Progenitor cell of endocrine pancreas (in vitro differentiated cells): ENCODE results near the gene ZFX. TPM values are rescaled to one million over a fixed set of nuclear protein-coding genes. Genes with fewer than 3 reads are reported as not detected.

ENCODE experiments used
- DNase-seq: peaks from one replicate; pipeline ENCODE4 v3.0.0; 2021; ENCODE audit warnings: low spot score; ENCODE audit not compliant: unreplicated experiment
- H3K27ac Mint-ChIP-seq: 2 replicates; pipeline ENCODE4 v1.8.0; 2021; ENCODE audit warnings: mild to moderate bottlenecking, moderate library complexity, mixed read lengths
- H3K27me3 Mint-ChIP-seq: 2 replicates; pipeline ENCODE4 v1.8.0; 2021; ENCODE audit warnings: mixed read lengths
- H3K36me3 Mint-ChIP-seq: 2 replicates; pipeline ENCODE4 v1.8.0; 2022; ENCODE audit warnings: mixed read lengths; ENCODE audit not compliant: insufficient read depth
- H3K4me1 Mint-ChIP-seq: 2 replicates; pipeline ENCODE4 v1.8.0; 2021; ENCODE audit warnings: low read depth, mixed read lengths
- H3K4me3 Mint-ChIP-seq: 2 replicates; pipeline ENCODE4 v1.8.0; 2021; ENCODE audit warnings: low read depth, mild to moderate bottlenecking, moderate library complexity, mixed read lengths
- H3K9me3 Mint-ChIP-seq: 2 replicates; pipeline ENCODE4 v1.8.0; 2021; ENCODE audit warnings: low read depth, mixed read lengths
- long read RNA-seq: library from polyadenylated mRNA; unstranded; transcript quantifications from one replicate; pipeline ENCODE4 v2.0.0, GENCODE V29; 2020
- total RNA-seq: library from RNA; stranded (reverse); gene quantifications from 2 replicates; pipeline ENCODE4 v1.2.1, GENCODE V29; 2021
- TF ChIP-seq, protein P1 (sequence below): fragments of 200-600 bp; sonication (generic); IDR thresholded peaks from one replicate; pipeline ENCODE4 v1.5.0; 2021; ENCODE audit warnings: antibody characterized with exemption, mild to moderate bottlenecking; ENCODE audit not compliant: unreplicated experiment

The ZFX gene
- 113 and 116 TPM in 2 replicates for total RNA-seq
- long read RNA-seq, full-length matches to known transcripts = 13 of 185 reads
- long read RNA-seq, partial matches to known transcripts = 69 of 185 reads
- long read RNA-seq, other reads (novel, unspliced or antisense) = 103 of 185 reads

DNA sequence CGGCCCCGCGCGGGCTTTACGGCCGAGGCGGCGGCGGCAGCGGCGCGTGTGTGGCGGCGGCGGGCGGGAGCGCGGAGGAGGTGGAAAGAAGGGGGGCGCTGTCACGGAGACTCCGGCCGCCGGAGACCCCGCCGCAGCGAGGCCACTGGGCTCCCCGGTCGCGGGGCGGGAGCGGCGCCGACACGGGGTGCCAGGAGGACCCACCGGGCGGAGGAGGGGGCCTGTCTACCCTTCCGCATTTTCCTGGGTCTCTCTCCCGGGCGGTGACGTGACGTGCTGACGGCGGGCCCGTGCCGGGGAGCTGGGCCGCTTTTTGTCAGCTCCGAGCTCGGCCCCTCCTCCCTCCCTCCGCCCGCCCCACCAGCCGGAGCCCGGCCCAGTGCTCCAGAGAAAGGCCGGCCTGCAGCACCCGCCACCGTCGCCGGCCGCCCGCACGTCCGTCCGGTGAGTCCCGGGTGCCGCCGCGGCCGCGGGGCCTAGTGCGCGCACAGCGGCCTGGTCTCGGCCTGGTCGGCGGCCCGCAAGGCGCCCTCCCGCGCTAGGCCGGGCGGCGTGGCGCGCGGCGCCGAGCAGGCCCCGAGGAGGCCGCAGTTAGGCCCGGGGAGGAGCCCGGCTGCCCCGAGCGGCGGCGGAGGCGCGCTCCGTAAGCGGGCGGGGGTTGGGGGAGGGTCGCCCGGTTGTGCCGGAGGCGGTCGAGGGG is at the start of gene ZFX:
TSS of gene ZFX (plus strand) at position 379 of the 700 bp plus-strand sequence. CDS start 23,014 bp downstream, outside the sequence.
- peaks cover 66% of the 10 kb centered on the region for H3K4me1 Mint-ChIP-seq
- H3K27ac Mint-ChIP-seq = peak within 1 kb of the TSS; percentile 100
- H3K27me3 Mint-ChIP-seq = no peaks in the 10 kb centered on the region
- H3K4me3 Mint-ChIP-seq = peak within 1 kb of the TSS; percentile 87
- peaks cover 2% of the 10 kb centered on the region for H3K36me3 Mint-ChIP-seq
- TF ChIP-seq, protein P1, sequence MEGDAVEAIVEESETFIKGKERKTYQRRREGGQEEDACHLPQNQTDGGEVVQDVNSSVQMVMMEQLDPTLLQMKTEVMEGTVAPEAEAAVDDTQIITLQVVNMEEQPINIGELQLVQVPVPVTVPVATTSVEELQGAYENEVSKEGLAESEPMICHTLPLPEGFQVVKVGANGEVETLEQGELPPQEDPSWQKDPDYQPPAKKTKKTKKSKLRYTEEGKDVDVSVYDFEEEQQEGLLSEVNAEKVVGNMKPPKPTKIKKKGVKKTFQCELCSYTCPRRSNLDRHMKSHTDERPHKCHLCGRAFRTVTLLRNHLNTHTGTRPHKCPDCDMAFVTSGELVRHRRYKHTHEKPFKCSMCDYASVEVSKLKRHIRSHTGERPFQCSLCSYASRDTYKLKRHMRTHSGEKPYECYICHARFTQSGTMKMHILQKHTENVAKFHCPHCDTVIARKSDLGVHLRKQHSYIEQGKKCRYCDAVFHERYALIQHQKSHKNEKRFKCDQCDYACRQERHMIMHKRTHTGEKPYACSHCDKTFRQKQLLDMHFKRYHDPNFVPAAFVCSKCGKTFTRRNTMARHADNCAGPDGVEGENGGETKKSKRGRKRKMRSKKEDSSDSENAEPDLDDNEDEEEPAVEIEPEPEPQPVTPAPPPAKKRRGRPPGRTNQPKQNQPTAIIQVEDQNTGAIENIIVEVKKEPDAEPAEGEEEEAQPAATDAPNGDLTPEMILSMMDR = no peak
- DNase-seq = peak; percentile 56
- no peaks in the 10 kb centered on the region for H3K9me3 Mint-ChIP-seq

DNA sequence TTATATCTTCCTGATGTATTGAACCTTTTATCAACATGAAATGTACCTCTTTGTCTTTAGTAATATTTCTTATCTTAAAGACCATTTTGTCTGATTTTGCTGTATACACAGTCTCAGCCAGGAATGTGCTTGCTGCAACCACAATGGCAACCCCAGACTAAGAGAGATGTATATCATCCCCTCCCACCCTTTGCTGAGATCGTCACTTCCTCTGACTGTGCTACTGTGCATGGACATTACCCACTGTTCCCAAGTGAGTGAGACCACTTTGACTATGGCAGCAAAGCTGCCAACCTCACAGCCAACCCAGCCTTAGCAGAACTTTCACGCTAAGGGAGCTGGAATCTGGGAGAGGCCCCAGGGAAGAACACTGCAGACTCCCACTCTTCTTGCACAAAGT is 48.8 kb upstream of the ZFX start:
- H3K4me3 Mint-ChIP-seq = no peak overlapping the region
- TF ChIP-seq, protein P1 = no peak
- H3K9me3 Mint-ChIP-seq = no peaks in the 10 kb centered on the region
- DNase-seq = no peak
- H3K4me1 Mint-ChIP-seq = peaks cover 17% of the 10 kb centered on the region
- peaks cover 2% of the 10 kb centered on the region for H3K36me3 Mint-ChIP-seq
- no peaks in the 10 kb centered on the region for H3K27me3 Mint-ChIP-seq
- H3K27ac Mint-ChIP-seq = no peak overlapping the region

DNA sequence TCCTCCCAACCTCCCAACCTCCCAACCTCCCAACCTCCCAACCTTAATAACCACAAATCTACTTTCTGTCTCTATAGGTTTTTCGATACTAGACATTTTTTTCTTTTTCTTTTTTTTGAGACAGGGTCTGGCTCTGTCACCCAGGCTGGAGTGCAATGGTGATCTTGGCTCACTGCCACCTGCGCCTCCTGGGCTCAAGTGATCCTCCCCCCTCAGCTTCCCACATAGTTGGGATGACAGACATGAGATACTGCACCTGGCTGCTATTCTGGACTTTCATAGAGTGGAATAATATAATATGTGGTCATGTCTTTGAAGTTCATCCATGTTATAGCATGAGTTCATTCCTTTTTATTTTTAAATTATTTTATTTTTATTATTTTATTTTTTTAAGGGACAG is 39.5 kb upstream of the ZFX start:
- Mint-ChIP-seq H3K36me3 (peaks cover 2% of the 10 kb centered on the region), H3K4me3 (no peak overlapping the region), H3K4me1 (no peaks in the 10 kb centered on the region), H3K27ac (no peak overlapping the region), H3K9me3 (no peaks in the 10 kb centered on the region), H3K27me3 (no peaks in the 10 kb centered on the region)
- TF ChIP-seq, protein P1 = no peak
- DNase-seq = no peak

DNA sequence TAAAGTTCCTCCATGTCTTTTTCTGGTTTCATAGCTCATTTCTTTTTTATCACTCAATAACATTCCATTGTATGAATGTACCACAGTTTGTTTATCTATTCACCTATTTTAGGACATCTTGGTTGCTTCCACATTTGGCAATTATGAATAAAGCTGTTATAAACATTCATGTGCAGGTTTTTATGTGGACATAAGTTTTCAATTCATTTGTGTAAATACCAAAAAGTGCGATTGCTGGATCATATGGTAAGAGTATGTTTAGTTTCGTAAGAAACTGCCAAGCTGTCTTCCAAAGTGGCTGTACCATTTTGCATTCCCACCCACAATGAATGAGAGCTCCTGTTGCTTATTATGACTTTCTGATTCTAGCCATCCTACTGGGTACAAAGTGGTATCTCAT is 36.3 kb upstream of the ZFX start:
- no peak overlapping the region for H3K27ac Mint-ChIP-seq
- TF ChIP-seq, protein P1 = no peak
- no peaks in the 10 kb centered on the region for H3K4me1 Mint-ChIP-seq
- H3K27me3 Mint-ChIP-seq = no peaks in the 10 kb centered on the region
- H3K36me3 Mint-ChIP-seq = no peaks in the 10 kb centered on the region
- H3K9me3 Mint-ChIP-seq = no peaks in the 10 kb centered on the region
- H3K4me3 Mint-ChIP-seq = no peak overlapping the region
- no peak for DNase-seq

DNA sequence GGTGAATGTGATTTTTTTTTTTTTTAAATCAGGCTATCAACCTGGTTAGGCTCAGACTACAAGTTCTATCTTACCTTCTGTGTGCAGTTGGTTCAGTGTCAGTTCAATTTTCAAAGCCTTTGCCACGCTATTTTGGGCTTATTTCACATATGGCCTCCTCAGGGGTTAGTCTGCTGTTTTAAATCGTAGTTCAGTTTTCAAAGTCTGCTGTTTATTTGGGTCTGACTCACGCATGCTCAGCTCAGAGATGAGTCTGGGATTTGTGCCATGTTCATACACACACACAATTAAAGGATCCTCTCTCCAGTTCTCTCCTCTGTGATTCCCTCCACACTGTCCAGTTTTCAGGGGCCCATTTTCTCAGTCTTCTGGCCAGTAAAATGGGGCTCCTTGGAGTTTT is 32.3 kb upstream of the ZFX start:
- TF ChIP-seq, protein P1 = no peak
- Mint-ChIP-seq H3K36me3 (no peaks in the 10 kb centered on the region), H3K27me3 (no peaks in the 10 kb centered on the region), H3K9me3 (no peaks in the 10 kb centered on the region), H3K4me1 (no peaks in the 10 kb centered on the region), H3K4me3 (no peak overlapping the region), H3K27ac (no peak overlapping the region)
- no peak for DNase-seq
